ENCODE measurements around the gene MCTP1. TPM values are rescaled to one million over a fixed set of nuclear protein-coding genes. Genes with fewer than 3 reads are reported as not detected.
A peak's percentile ranks its signal among the peaks of the same experiment; 100 is the strongest.

Gene MCTP1
- total and polyA plus RNA-seq, 7 experiments from 2014 or later: 0.75 to 38.9 (median 2.3) TPM; not detected in 1

DNA sequence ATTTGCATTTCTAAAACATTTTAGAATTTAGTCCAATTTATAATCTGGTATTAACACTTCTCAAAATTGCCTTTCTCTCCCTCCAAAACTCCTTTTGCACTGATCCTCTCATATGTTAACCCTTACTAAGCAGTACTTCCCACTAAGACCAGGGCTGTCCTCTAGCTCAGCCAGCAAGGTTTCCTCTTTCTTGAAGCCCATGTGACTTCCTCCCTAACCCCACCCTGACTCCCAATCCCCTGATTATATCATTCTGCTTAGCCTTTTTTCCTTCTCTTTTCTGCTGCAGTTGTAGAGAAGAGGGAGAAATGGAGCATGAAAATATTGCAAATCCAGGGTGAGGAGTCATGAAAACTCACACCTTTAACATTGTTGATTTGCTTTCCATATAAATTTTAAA is 241.7 kb downstream of the MCTP1 start:
- POLR2A ChIA-PET: no interaction called here
- intact Hi-C loops (cut with micrococcal nuclease): no loop called here
- ATAC-seq (peak; percentile 51), DNase-seq (no peak)
- H3K36me3 Mint-ChIP-seq: no peaks in the 10 kb centered on the region
- peaks cover 0 to 8% (median 0%) of the 10 kb centered on the region in 7 donors for H3K4me1 Mint-ChIP-seq
- no peaks in the 10 kb centered on the region for H3K36me3 ChIP-seq (ENCODE audit: control insufficient read depth in 2 of 3, insufficient read depth in 3 of 3, low read length in 3 of 3)
- H3K27ac ChIP-seq (ENCODE audit: low read depth, low read length): no peak overlapping the region
- H3K4me3 ChIP-seq (ENCODE audit: low read length): no peak overlapping the region
- no peaks in the 10 kb centered on the region for H3K9me3 ChIP-seq (ENCODE audit: control insufficient read depth in 2 of 3, low read length in 3 of 3)
- H3K9me3 Mint-ChIP-seq: no peaks in the 10 kb centered on the region
- no peaks in the 10 kb centered on the region for H3K27me3 ChIP-seq (ENCODE audit: control insufficient read depth in 2 of 2, insufficient read depth in 2 of 2, low read length in 2 of 2)
- H3K4me1 ChIP-seq (ENCODE audit: control insufficient read depth in 2 of 2, insufficient read depth in 2 of 2, low read length in 2 of 2): no peaks in the 10 kb centered on the region
- CTCF ChIA-PET: no interaction called here
- peaks cover 0 to 4% (median 0%) of the 10 kb centered on the region in 5 donors for H3K27me3 Mint-ChIP-seq
- H3K4me3 Mint-ChIP-seq: no peak overlapping the region
- no peak overlapping the region for H3K27ac Mint-ChIP-seq

DNA sequence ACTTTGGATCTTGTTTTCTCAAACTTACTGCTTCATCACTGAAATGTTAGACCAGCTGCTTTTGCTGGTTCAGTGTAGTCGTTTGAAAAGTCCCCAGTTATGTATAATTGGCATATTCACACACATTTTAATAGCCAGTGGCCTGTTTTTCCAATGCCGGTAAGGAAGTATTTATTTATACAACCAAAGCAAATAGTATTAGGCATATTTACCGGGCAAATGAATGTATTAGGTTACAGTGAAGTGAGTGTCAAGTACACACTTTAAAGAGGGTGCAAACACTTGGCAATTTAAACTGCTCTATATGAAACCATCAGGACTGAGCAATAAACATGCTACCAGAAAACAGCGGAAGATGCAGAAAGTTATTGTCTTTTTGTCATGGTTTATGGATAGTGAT is 242.9 kb downstream of the MCTP1 start:
- Mint-ChIP-seq H3K9me3 (peaks cover 0 to 2% (median 0%) of the 10 kb centered on the region in 11 donors), H3K27me3 (peaks cover 0 to 4% (median 0%) of the 10 kb centered on the region in 5 donors), H3K4me1 (peaks cover 0 to 8% (median 0%) of the 10 kb centered on the region in 7 donors), H3K36me3 (no peaks in the 10 kb centered on the region), H3K27ac (no peak overlapping the region), H3K4me3 (no peak overlapping the region)
- Histone ChIP-seq H3K27ac (ENCODE audit: low read depth, low read length) (no peak overlapping the region), H3K36me3 (ENCODE audit: control insufficient read depth in 2 of 3, insufficient read depth in 3 of 3, low read length in 3 of 3) (no peaks in the 10 kb centered on the region), H3K4me3 (ENCODE audit: low read length) (no peak overlapping the region), H3K9me3 (ENCODE audit: control insufficient read depth in 2 of 3, low read length in 3 of 3) (no peaks in the 10 kb centered on the region), H3K4me1 (ENCODE audit: control insufficient read depth in 2 of 2, insufficient read depth in 2 of 2, low read length in 2 of 2) (no peaks in the 10 kb centered on the region), H3K27me3 (ENCODE audit: control insufficient read depth in 2 of 2, insufficient read depth in 2 of 2, low read length in 2 of 2) (no peaks in the 10 kb centered on the region)
- POLR2A ChIA-PET: no interaction called here
- DNase-seq (no peak), ATAC-seq (no peak)
- intact Hi-C loops (cut with micrococcal nuclease): no loop called here
- CTCF ChIA-PET: no interaction called here

- peak; percentile 37 for ATAC-seq
- peaks cover 0 to 19% (median 5%) of the 10 kb centered on the region in 11 donors for H3K9me3 Mint-ChIP-seq
- no peak for DNase-seq
- Histone ChIP-seq H3K9me3 (ENCODE audit: control insufficient read depth in 2 of 3, low read length in 3 of 3) (no peaks in the 10 kb centered on the region), H3K4me1 (ENCODE audit: control insufficient read depth in 2 of 2, insufficient read depth in 2 of 2, low read length in 2 of 2) (no peaks in the 10 kb centered on the region), H3K36me3 (ENCODE audit: control insufficient read depth in 2 of 3, insufficient read depth in 3 of 3, low read length in 3 of 3) (no peaks in the 10 kb centered on the region), H3K4me3 (ENCODE audit: low read length) (no peak overlapping the region), H3K27me3 (ENCODE audit: control insufficient read depth in 2 of 2, insufficient read depth in 2 of 2, low read length in 2 of 2) (no peaks in the 10 kb centered on the region), H3K27ac (ENCODE audit: low read depth, low read length) (no peak overlapping the region)
- peaks cover 0 to 2% (median 0%) of the 10 kb centered on the region in 7 donors for H3K4me1 Mint-ChIP-seq
- ChIA-PET CTCF (no interaction called here), POLR2A (no interaction called here)
- H3K27me3 Mint-ChIP-seq: peaks cover 0 to 5% (median 0%) of the 10 kb centered on the region in 5 donors
- no peaks in the 10 kb centered on the region for H3K36me3 Mint-ChIP-seq
- intact Hi-C loops (cut with micrococcal nuclease): no loop called here
- no peak overlapping the region for H3K27ac Mint-ChIP-seq
- no peak overlapping the region for H3K4me3 Mint-ChIP-seq
Observed at GRCh38 chr5:95035891-95036685, 248.8 kb downstream of the MCTP1 start.

DNA sequence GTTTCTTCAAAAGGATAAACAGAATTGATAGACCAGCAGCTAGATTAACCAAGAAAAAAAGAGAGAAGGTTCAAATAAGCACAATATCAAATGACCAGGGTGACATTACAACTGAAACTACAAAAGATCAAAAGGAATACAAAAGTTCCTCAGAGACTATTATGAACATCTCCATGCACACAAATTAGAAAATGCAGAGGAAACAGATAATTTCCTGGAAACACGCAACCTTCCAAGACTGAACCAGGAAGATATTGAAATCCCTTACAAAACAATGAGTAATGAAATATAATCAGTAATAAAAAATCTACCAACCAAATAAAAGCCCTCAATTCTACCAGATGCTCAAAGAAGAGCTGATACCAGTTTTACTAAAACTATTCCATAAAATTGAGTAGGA is 252.1 kb downstream of the MCTP1 start:
- POLR2A ChIA-PET: no interaction called here
- peaks cover 0 to 19% (median 5%) of the 10 kb centered on the region in 11 donors for H3K9me3 Mint-ChIP-seq
- DNase-seq: no peak

GRCh38 chr5:95029569-95030366 is 255.1 kb downstream of the MCTP1 start:
- no peaks in the 10 kb centered on the region for H3K36me3 ChIP-seq (ENCODE audit: control insufficient read depth in 2 of 3, insufficient read depth in 3 of 3, low read length in 3 of 3)
- ChIA-PET POLR2A (no interaction called here), CTCF (no interaction called here)
- H3K27me3 ChIP-seq (ENCODE audit: control insufficient read depth in 2 of 2, insufficient read depth in 2 of 2, low read length in 2 of 2): no peaks in the 10 kb centered on the region
- Mint-ChIP-seq H3K36me3 (no peaks in the 10 kb centered on the region), H3K27ac (no peak overlapping the region), H3K4me3 (no peak overlapping the region), H3K4me1 (peaks cover 7 to 11% (median 8%) of the 10 kb centered on the region in 7 donors), H3K9me3 (peaks cover 0 to 19% (median 5%) of the 10 kb centered on the region in 11 donors), H3K27me3 (peaks cover 0 to 6% (median 5%) of the 10 kb centered on the region in 5 donors)
- H3K4me3 ChIP-seq (ENCODE audit: low read length): no peak overlapping the region
- DNase-seq (no peak), ATAC-seq (peak; percentile 37)
- no peaks in the 10 kb centered on the region for H3K4me1 ChIP-seq (ENCODE audit: control insufficient read depth in 2 of 2, insufficient read depth in 2 of 2, low read length in 2 of 2)
- no peaks in the 10 kb centered on the region for H3K9me3 ChIP-seq (ENCODE audit: control insufficient read depth in 2 of 3, low read length in 3 of 3)
- intact Hi-C loops (cut with micrococcal nuclease): no loop called here
- no peak overlapping the region for H3K27ac ChIP-seq (ENCODE audit: low read depth, low read length)

More for the DNA sequence above, 252.1 kb downstream of the MCTP1 start:
- Histone ChIP-seq H3K27ac (ENCODE audit: low read depth, low read length) (no peak overlapping the region), H3K4me3 (ENCODE audit: low read length) (no peak overlapping the region), H3K36me3 (ENCODE audit: control insufficient read depth in 2 of 3, insufficient read depth in 3 of 3, low read length in 3 of 3) (no peaks in the 10 kb centered on the region), H3K27me3 (ENCODE audit: control insufficient read depth in 2 of 2, insufficient read depth in 2 of 2, low read length in 2 of 2) (no peaks in the 10 kb centered on the region), H3K4me1 (ENCODE audit: control insufficient read depth in 2 of 2, insufficient read depth in 2 of 2, low read length in 2 of 2) (no peaks in the 10 kb centered on the region), H3K9me3 (ENCODE audit: control insufficient read depth in 2 of 3, low read length in 3 of 3) (no peaks in the 10 kb centered on the region)
- CTCF ChIA-PET: no interaction called here
- no peak overlapping the region for H3K27ac Mint-ChIP-seq
- intact Hi-C loops (cut with micrococcal nuclease): no loop called here
- H3K27me3 Mint-ChIP-seq: peaks cover 0 to 6% (median 0%) of the 10 kb centered on the region in 5 donors
- H3K4me1 Mint-ChIP-seq: peaks cover 0 to 5% (median under 1%) of the 10 kb centered on the region in 7 donors
- H3K36me3 Mint-ChIP-seq: no peaks in the 10 kb centered on the region
- ATAC-seq: no peak
- no peak overlapping the region for H3K4me3 Mint-ChIP-seq

DNA sequence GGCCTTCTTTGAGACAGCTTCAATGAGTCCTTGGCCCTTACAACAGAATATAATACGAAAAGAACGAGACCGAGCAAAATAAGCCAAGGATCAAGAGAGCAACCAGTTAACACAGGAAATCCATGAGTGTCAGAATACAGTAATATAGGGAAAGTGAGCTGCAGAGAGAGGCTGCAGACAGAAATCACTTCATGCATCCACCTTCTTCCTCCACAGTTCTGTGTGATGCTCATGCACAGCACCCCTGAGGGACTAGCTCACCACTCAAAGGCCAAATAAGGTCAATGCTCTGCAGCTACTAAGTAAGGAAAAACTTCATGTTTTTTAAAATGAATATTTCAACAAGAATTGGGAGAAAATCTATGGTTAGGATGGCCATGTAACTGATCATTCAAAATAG is 257.1 kb downstream of the MCTP1 start:
- H3K27me3 ChIP-seq (ENCODE audit: control insufficient read depth in 2 of 2, insufficient read depth in 2 of 2, low read length in 2 of 2): no peaks in the 10 kb centered on the region
- POLR2A ChIA-PET: no interaction called here
- DNase-seq (no peak), ATAC-seq (no peak)
- peaks cover 7 to 12% (median 9%) of the 10 kb centered on the region in 7 donors for H3K4me1 Mint-ChIP-seq
- CTCF ChIA-PET: no interaction called here
- peaks cover 0 to 11% (median 3%) of the 10 kb centered on the region in 11 donors for H3K9me3 Mint-ChIP-seq
- intact Hi-C loops (cut with micrococcal nuclease): no loop called here
- H3K9me3 ChIP-seq (ENCODE audit: control insufficient read depth in 2 of 3, low read length in 3 of 3): no peaks in the 10 kb centered on the region
- no peak overlapping the region for H3K4me3 Mint-ChIP-seq
- H3K36me3 ChIP-seq (ENCODE audit: control insufficient read depth in 2 of 3, insufficient read depth in 3 of 3, low read length in 3 of 3): no peaks in the 10 kb centered on the region
- H3K27me3 Mint-ChIP-seq: peaks cover 0 to 6% (median 5%) of the 10 kb centered on the region in 5 donors
- no peak overlapping the region for H3K4me3 ChIP-seq (ENCODE audit: low read length)
- no peaks in the 10 kb centered on the region for H3K4me1 ChIP-seq (ENCODE audit: control insufficient read depth in 2 of 2, insufficient read depth in 2 of 2, low read length in 2 of 2)
- H3K27ac ChIP-seq (ENCODE audit: low read depth, low read length): no peak overlapping the region
- H3K27ac Mint-ChIP-seq: no peak overlapping the region
- H3K36me3 Mint-ChIP-seq: no peaks in the 10 kb centered on the region

Data from naive thymus-derived CD4-positive, alpha-beta T cell (primary cell).